H9 (cell line): ENCODE data around the gene IGFBP5. TPM values are rescaled to one million over a fixed set of nuclear protein-coding genes. Genes with fewer than 3 reads are reported as not detected.

ENCODE experiments used
- DNase-seq: peaks from one replicate; pipeline ENCODE4 v3.0.0-alpha.2; 2017
- H2AFZ ChIP-seq: one replicate; pipeline ENCODE4 v1.6.1; 2013; ENCODE audit warnings: mild to moderate bottlenecking, low read length, control low read depth, moderate library complexity
- H2AK5ac ChIP-seq: 2 replicates; pipeline ENCODE4 v1.6.1; 2013; ENCODE audit warnings: low read length, control low read depth, mixed read lengths; ENCODE audit not compliant: insufficient read length
- H2BK120ac ChIP-seq: one replicate; pipeline ENCODE4 v1.6.1; 2013; ENCODE audit warnings: low read depth, mild to moderate bottlenecking, low read length, control low read depth, inconsistent platforms; ENCODE audit not compliant: poor library complexity, severe bottlenecking
- H2BK12ac ChIP-seq: 2 replicates; pipeline ENCODE4 v1.6.1; 2013; ENCODE audit warnings: low read length, control low read depth, mixed read lengths, low read depth; ENCODE audit not compliant: insufficient read length
- H2BK15ac ChIP-seq: 2 replicates; pipeline ENCODE4 v1.6.1; 2013; ENCODE audit warnings: low read depth, low read length, control low read depth
- H2BK20ac ChIP-seq: one replicate; pipeline ENCODE4 v1.6.1; 2013; ENCODE audit warnings: low read depth, mild to moderate bottlenecking, low read length, control low read depth, inconsistent platforms; ENCODE audit not compliant: poor library complexity, severe bottlenecking
- H2BK5ac ChIP-seq: 2 replicates; pipeline ENCODE4 v1.6.1; 2013; ENCODE audit warnings: low read length, control low read depth, mixed read lengths; ENCODE audit not compliant: insufficient read length
- H3K14ac ChIP-seq: 2 replicates; pipeline ENCODE4 v1.6.1; 2013; ENCODE audit warnings: low read length, control low read depth; ENCODE audit not compliant: insufficient read depth
- H3K18ac ChIP-seq: 2 replicates; pipeline ENCODE4 v1.6.1; 2013; ENCODE audit warnings: low read depth, mild to moderate bottlenecking, mixed read lengths, low read length, control low read depth; ENCODE audit not compliant: insufficient read length
- H3K23ac ChIP-seq: 2 replicates; pipeline ENCODE4 v1.6.1; 2013; ENCODE audit warnings: low read length, control low read depth, mixed read lengths, low read depth; ENCODE audit not compliant: insufficient read length
- H3K23me2 ChIP-seq: 2 replicates; pipeline ENCODE4 v1.6.1; 2013; ENCODE audit warnings: low read depth, mild to moderate bottlenecking, mixed read lengths, low read length, control low read depth; ENCODE audit not compliant: insufficient read length, poor library complexity, severe bottlenecking
- H3K27ac ChIP-seq: 2 replicates; pipeline ENCODE4 v1.5.1; 2013; ENCODE audit warnings: low read length, control low read depth, mixed read lengths, low read depth; ENCODE audit not compliant: insufficient read length
- H3K27me3 ChIP-seq: 2 replicates; pipeline ENCODE4 v1.6.1; 2013; ENCODE audit warnings: low read length, control low read depth, inconsistent platforms; ENCODE audit not compliant: insufficient read depth
- H3K4ac ChIP-seq: 2 replicates; pipeline ENCODE4 v1.6.1; 2013; ENCODE audit warnings: low read depth, mild to moderate bottlenecking, control low read depth, inconsistent platforms, low read length, moderate library complexity
- H3K4me1 ChIP-seq: 2 replicates; pipeline ENCODE4 v1.6.1; 2013; ENCODE audit warnings: low read length, control low read depth, inconsistent platforms; ENCODE audit not compliant: insufficient read depth
- H3K4me2 ChIP-seq: 2 replicates; pipeline ENCODE4 v1.6.1; 2013; ENCODE audit warnings: low read length, control low read depth, mixed read lengths; ENCODE audit not compliant: insufficient read length, insufficient read depth
- H3K56ac ChIP-seq: 2 replicates; pipeline ENCODE4 v1.6.1; 2013; ENCODE audit warnings: low read depth, mild to moderate bottlenecking, mixed read lengths, low read length, control low read depth; ENCODE audit not compliant: insufficient read length
- H3K79me1 ChIP-seq: 2 replicates; pipeline ENCODE4 v1.6.1; 2013; ENCODE audit warnings: low read depth, mild to moderate bottlenecking, moderate library complexity, low read length, control low read depth, inconsistent platforms; ENCODE audit not compliant: insufficient read depth, poor library complexity, severe bottlenecking
- H3K79me2 ChIP-seq: 2 replicates; pipeline ENCODE4 v1.6.1; 2013; ENCODE audit warnings: low read length, control low read depth, inconsistent platforms; ENCODE audit not compliant: insufficient read depth
- H3K9ac ChIP-seq: 2 replicates; pipeline ENCODE4 v1.6.1; 2013; ENCODE audit warnings: low read length, control low read depth, mixed read lengths; ENCODE audit not compliant: insufficient read length; ENCODE audit errors: extremely low read depth
- H3K9me3 ChIP-seq: one replicate; pipeline ENCODE4 v1.6.1; 2013; ENCODE audit warnings: low read depth, low read length, inconsistent platforms; ENCODE audit not compliant: control insufficient read depth
- H3T11ph ChIP-seq: one replicate; pipeline ENCODE4 v1.6.1; 2013; ENCODE audit warnings: mild to moderate bottlenecking, low read length, control low read depth, inconsistent platforms
- H4K20me1 ChIP-seq: one replicate; pipeline ENCODE4 v1.6.1; 2013; ENCODE audit not compliant: control insufficient read depth, insufficient read length, insufficient read depth
- H4K5ac ChIP-seq: 2 replicates; pipeline ENCODE4 v1.6.1; 2013; ENCODE audit warnings: low read depth, mild to moderate bottlenecking, mixed read lengths, low read length, control low read depth; ENCODE audit not compliant: insufficient read length
- H4K8ac ChIP-seq: replicated peaks from 2 replicates; pipeline ENCODE4 v1.6.1; 2013; ENCODE audit warnings: low read length, control low read depth, mixed read lengths, low read depth; ENCODE audit not compliant: insufficient read length
- H4K91ac ChIP-seq: 2 replicates; pipeline ENCODE4 v1.6.1; 2013; ENCODE audit warnings: low read depth, mild to moderate bottlenecking, moderate library complexity, mixed read lengths, low read length, control low read depth; ENCODE audit not compliant: insufficient read length
- H3K27ac Mint-ChIP-seq, 3 experiments: 2 replicates in 2 of 3; 3 replicates in 1 of 3; pipeline ENCODE4 v1.8.0; 2020 to 2021; ENCODE audit warnings: mixed read lengths in 3 of 3, mild to moderate bottlenecking in 1 of 3, moderate library complexity in 1 of 3
- H3K27me3 Mint-ChIP-seq: 2 replicates; pipeline ENCODE4 v1.8.0; 2021; ENCODE audit warnings: low read depth, mild to moderate bottlenecking, moderate library complexity, mixed read lengths
- H3K36me3 Mint-ChIP-seq, 3 experiments: 2 replicates in 2 of 3; 3 replicates in 1 of 3; pipeline ENCODE4 v1.8.0; 2020 to 2021; ENCODE audit warnings: low read depth in 3 of 3, mixed read lengths in 3 of 3; ENCODE audit not compliant: insufficient read depth in 1 of 3
- H3K4me1 Mint-ChIP-seq, 2 experiments: 2 replicates each; pipeline ENCODE4 v1.8.0; 2020; ENCODE audit warnings: mixed read lengths in 2 of 2
- H3K4me3 Mint-ChIP-seq, 2 experiments: 2 replicates in 1 of 2; 3 replicates in 1 of 2; pipeline ENCODE4 v1.8.0; 2020 to 2021; ENCODE audit warnings: mild to moderate bottlenecking in 2 of 2, mixed read lengths in 2 of 2, moderate library complexity in 1 of 2
- H3K9me3 Mint-ChIP-seq, 2 experiments: 2 replicates in 1 of 2; 3 replicates in 1 of 2; pipeline ENCODE4 v1.8.0; 2020; ENCODE audit warnings: mild to moderate bottlenecking in 2 of 2, mixed read lengths in 2 of 2, moderate library complexity in 1 of 2
- WGBS: extraction: QIAGEN DNeasy Blood & Tissue Kit; methylation state at CpG from one replicate; pipeline ENCODE4 v1.1.7; 2013; ENCODE audit warnings: missing lambda C conversion rate, low lambda C conversion rate, mixed read lengths; ENCODE audit not compliant: insufficient read length; ENCODE audit errors: extremely low coverage; 5-methylcytosine and 5-hydroxymethylcytosine counted together
- total RNA-seq: library from RNA; stranded (reverse); gene quantifications from 2 replicates; pipeline ENCODE4 v1.2.1, GENCODE V29; 2021
- TF ChIP-seq, protein P1 (sequence below): fragments of 200-600 bp; sonication (generic); conservative IDR thresholded peaks from 3 replicates; pipeline ENCODE4 v1.8.0; 2021; ENCODE audit warnings: antibody characterized with exemption, mild to moderate bottlenecking

Gene IGFBP5
- total RNA-seq, 1 experiment from 2014 or later: 0.90 TPM

DNA sequence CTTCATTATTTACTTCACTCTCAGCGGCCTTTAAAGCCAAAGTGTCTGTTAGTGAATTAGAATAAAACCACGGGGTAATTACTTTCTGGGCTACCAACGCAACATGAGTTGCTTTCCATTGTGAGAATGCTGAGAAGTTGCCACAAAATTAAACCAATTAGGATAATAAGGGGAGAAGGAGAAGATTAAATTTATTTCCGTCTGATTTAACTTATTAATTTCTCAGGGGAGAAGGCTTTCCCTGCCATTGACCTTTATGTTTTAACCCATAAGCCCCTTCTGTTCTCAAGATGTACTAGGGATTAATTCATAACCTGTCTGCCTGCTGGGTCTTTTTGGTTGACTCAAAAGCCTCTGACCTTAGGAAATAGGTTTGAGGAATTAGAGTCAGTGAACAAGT lies 42.3 kb upstream of the IGFBP5 start:
- no peak overlapping the region for H4K91ac ChIP-seq
- H3K4me1 ChIP-seq: no peaks in the 10 kb centered on the region
- H2BK20ac ChIP-seq: no peak overlapping the region
- no peak overlapping the region for H2BK15ac ChIP-seq
- DNase-seq: no peak
- H2AK5ac ChIP-seq: no peak overlapping the region
- no peak overlapping the region for H3K4me3 Mint-ChIP-seq
- H3K36me3 Mint-ChIP-seq: no peaks in the 10 kb centered on the region; a peak in 1 of 7 replicates
- no peaks in the 10 kb centered on the region for H3K79me2 ChIP-seq
- H3K27ac Mint-ChIP-seq: no peak overlapping the region
- TF ChIP-seq, protein P1, sequence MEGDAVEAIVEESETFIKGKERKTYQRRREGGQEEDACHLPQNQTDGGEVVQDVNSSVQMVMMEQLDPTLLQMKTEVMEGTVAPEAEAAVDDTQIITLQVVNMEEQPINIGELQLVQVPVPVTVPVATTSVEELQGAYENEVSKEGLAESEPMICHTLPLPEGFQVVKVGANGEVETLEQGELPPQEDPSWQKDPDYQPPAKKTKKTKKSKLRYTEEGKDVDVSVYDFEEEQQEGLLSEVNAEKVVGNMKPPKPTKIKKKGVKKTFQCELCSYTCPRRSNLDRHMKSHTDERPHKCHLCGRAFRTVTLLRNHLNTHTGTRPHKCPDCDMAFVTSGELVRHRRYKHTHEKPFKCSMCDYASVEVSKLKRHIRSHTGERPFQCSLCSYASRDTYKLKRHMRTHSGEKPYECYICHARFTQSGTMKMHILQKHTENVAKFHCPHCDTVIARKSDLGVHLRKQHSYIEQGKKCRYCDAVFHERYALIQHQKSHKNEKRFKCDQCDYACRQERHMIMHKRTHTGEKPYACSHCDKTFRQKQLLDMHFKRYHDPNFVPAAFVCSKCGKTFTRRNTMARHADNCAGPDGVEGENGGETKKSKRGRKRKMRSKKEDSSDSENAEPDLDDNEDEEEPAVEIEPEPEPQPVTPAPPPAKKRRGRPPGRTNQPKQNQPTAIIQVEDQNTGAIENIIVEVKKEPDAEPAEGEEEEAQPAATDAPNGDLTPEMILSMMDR: no peak
- peaks cover 19 to 20% of the 10 kb centered on the region in 2 experiments for H3K4me1 Mint-ChIP-seq
- no peaks in the 10 kb centered on the region; a peak in 1 of 5 replicates for H3K9me3 Mint-ChIP-seq
- H3T11ph ChIP-seq: no peak overlapping the region
- H4K5ac ChIP-seq: no peak overlapping the region
- no peaks in the 10 kb centered on the region for H3K9me3 ChIP-seq
- H3K4ac ChIP-seq: no peak overlapping the region
- no peaks in the 10 kb centered on the region for H3K23me2 ChIP-seq
- no peak overlapping the region for H2BK5ac ChIP-seq
- H3K56ac ChIP-seq: no peak overlapping the region
- H3K14ac ChIP-seq: no peak overlapping the region
- H2AFZ ChIP-seq: no peak overlapping the region
- no peak overlapping the region for H3K4me2 ChIP-seq
- no peak overlapping the region for H3K9ac ChIP-seq
- no peaks in the 10 kb centered on the region for H3K79me1 ChIP-seq
- no peak overlapping the region for H4K8ac ChIP-seq
- H3K18ac ChIP-seq: no peak overlapping the region
- no peak overlapping the region for H2BK120ac ChIP-seq
- peaks cover 1% of the 10 kb centered on the region; the same call in 1 of the 2 replicates for H3K27me3 Mint-ChIP-seq
- peaks cover 6% of the 10 kb centered on the region for H4K20me1 ChIP-seq
- H3K27me3 ChIP-seq: no peaks in the 10 kb centered on the region
- no peak overlapping the region for H3K27ac ChIP-seq
- WGBS: no CpG with 5 or more reads among the region's 4 CpGs
- no peak overlapping the region for H2BK12ac ChIP-seq
- no peak overlapping the region for H3K23ac ChIP-seq
